ENCODE data around the gene UGT1A3. TPM values are rescaled to one million over a fixed set of nuclear protein-coding genes. Genes with fewer than 3 reads are reported as not detected.

Gene UGT1A3
- not detected in 2 replicates for total RNA-seq (2014; rRNA removed; shearing (Covaris generic); ENCODE audit: low replicate concordance)

- no peaks in the 10 kb centered on the region for H3K27me3 ChIP-seq
- no peak for DNase-seq
- H3K36me3 ChIP-seq = no peaks in the 10 kb centered on the region
- H3K4me3 ChIP-seq = no peak within 1 kb of the TSS
- H3K9me3 ChIP-seq = no peaks in the 10 kb centered on the region
Measured at GRCh38 chr2:233728723-233729301, at the start of gene UGT1A3. Gene UGT1A3 (plus strand): TSS chr2:233729042. CDS start chr2:233729127, 85 bp downstream.

GRCh38 chr2:233679196-233679595, 49.6 kb upstream of the UGT1A3 start:
- H3K36me3 ChIP-seq = no peaks in the 10 kb centered on the region
- no peak overlapping the region for H3K4me3 ChIP-seq
- no peaks in the 10 kb centered on the region for H3K27me3 ChIP-seq
- H3K9me3 ChIP-seq = no peaks in the 10 kb centered on the region
- DNase-seq = no peak

GRCh38 chr2:233680361-233681045, 48.3 kb upstream of the UGT1A3 start:
- Histone ChIP-seq H3K27me3 (no peaks in the 10 kb centered on the region), H3K4me3 (no peak overlapping the region), H3K36me3 (no peaks in the 10 kb centered on the region), H3K9me3 (no peaks in the 10 kb centered on the region)
- no peak for DNase-seq

- H3K27me3 ChIP-seq = no peaks in the 10 kb centered on the region
- H3K9me3 ChIP-seq = no peaks in the 10 kb centered on the region
- no peaks in the 10 kb centered on the region for H3K36me3 ChIP-seq
- H3K4me3 ChIP-seq = no peak within 1 kb of the TSS
- DNase-seq = no peak
Measured at GRCh38 chr2:233681521-233682099, 47.2 kb upstream of the UGT1A3 start, which contains the start of gene UGT1A7. Gene UGT1A7 (plus strand): TSS chr2:233681901. CDS start chr2:233681938, 37 bp downstream.

GRCh38 chr2:233684640-233685039, 44.2 kb upstream of the UGT1A3 start:
- H3K27me3 ChIP-seq = no peaks in the 10 kb centered on the region; the same call in 1 of the 2 replicates
- no peaks in the 10 kb centered on the region for H3K36me3 ChIP-seq
- 0 out of 2 replicates have a peak, but pooled peaks cover 2% of the 10 kb centered on the region for H3K9me3 ChIP-seq
- H3K4me3 ChIP-seq = no peak overlapping the region
- no peak for DNase-seq

GRCh38 chr2:233686928-233687327, 41.9 kb upstream of the UGT1A3 start:
- Histone ChIP-seq H3K36me3 (no peaks in the 10 kb centered on the region), H3K4me3 (no peak overlapping the region), H3K9me3 (0 out of 2 replicates have a peak, but pooled peaks cover 2% of the 10 kb centered on the region), H3K27me3 (no peaks in the 10 kb centered on the region; the same call in 1 of the 2 replicates)
- no peak for DNase-seq

- H3K4me3 ChIP-seq = no peak overlapping the region
- no peak for DNase-seq
- H3K9me3 ChIP-seq = 0 out of 2 replicates have a peak, but pooled peaks cover 2% of the 10 kb centered on the region
- no peaks in the 10 kb centered on the region; the same call in 1 of the 2 replicates for H3K27me3 ChIP-seq
- H3K36me3 ChIP-seq = no peaks in the 10 kb centered on the region
Measured at GRCh38 chr2:233688341-233688740, 40.5 kb upstream of the UGT1A3 start.

GRCh38 chr2:233689031-233689430, 39.8 kb upstream of the UGT1A3 start:
- 0 out of 2 replicates have a peak, but pooled peaks cover 2% of the 10 kb centered on the region for H3K9me3 ChIP-seq
- H3K27me3 ChIP-seq = no peaks in the 10 kb centered on the region; the same call in 1 of the 2 replicates
- no peak for DNase-seq
- H3K36me3 ChIP-seq = no peaks in the 10 kb centered on the region
- H3K4me3 ChIP-seq = no peak overlapping the region

- Histone ChIP-seq H3K4me3 (no peak overlapping the region), H3K27me3 (no peaks in the 10 kb centered on the region; the same call in 1 of the 2 replicates), H3K9me3 (0 out of 2 replicates have a peak, but pooled peaks cover 2% of the 10 kb centered on the region), H3K36me3 (no peaks in the 10 kb centered on the region)
- DNase-seq = no peak
Measured at GRCh38 chr2:233689501-233689900, 39.3 kb upstream of the UGT1A3 start.

GRCh38 chr2:233690444-233690843, 38.4 kb upstream of the UGT1A3 start:
- H3K4me3 ChIP-seq = no peak overlapping the region
- H3K27me3 ChIP-seq = no peaks in the 10 kb centered on the region; the same call in 1 of the 2 replicates
- no peak for DNase-seq
- 0 out of 2 replicates have a peak, but pooled peaks cover 2% of the 10 kb centered on the region for H3K9me3 ChIP-seq
- no peaks in the 10 kb centered on the region for H3K36me3 ChIP-seq

- Histone ChIP-seq H3K4me3 (no peak overlapping the region), H3K9me3 (0 out of 2 replicates have a peak, but pooled peaks cover 2% of the 10 kb centered on the region), H3K36me3 (no peaks in the 10 kb centered on the region), H3K27me3 (no peaks in the 10 kb centered on the region; the same call in 1 of the 2 replicates)
- DNase-seq = no peak
Measured at GRCh38 chr2:233691443-233692433, 37.1 kb upstream of the UGT1A3 start.

GRCh38 chr2:233692648-233693047, 36.2 kb upstream of the UGT1A3 start, which contains the start of gene UGT1A6:
Gene UGT1A6 (plus strand): TSS chr2:233692890. CDS start chr2:233693005, 115 bp downstream.
- Histone ChIP-seq H3K9me3 (no peaks in the 10 kb centered on the region), H3K4me3 (no peak within 1 kb of the TSS), H3K27me3 (no peaks in the 10 kb centered on the region; the same call in 1 of the 2 replicates), H3K36me3 (no peaks in the 10 kb centered on the region)
- DNase-seq = no peak

GRCh38 chr2:233693963-233694362, 34.9 kb upstream of the UGT1A3 start:
- Histone ChIP-seq H3K36me3 (no peaks in the 10 kb centered on the region), H3K27me3 (no peaks in the 10 kb centered on the region), H3K9me3 (no peaks in the 10 kb centered on the region), H3K4me3 (no peak overlapping the region)
- no peak for DNase-seq

- no peaks in the 10 kb centered on the region; the same call in 1 of the 2 replicates for H3K36me3 ChIP-seq
- no peak overlapping the region for H3K4me3 ChIP-seq
- no peak for DNase-seq
- no peaks in the 10 kb centered on the region for H3K27me3 ChIP-seq
- H3K9me3 ChIP-seq = peaks cover 2% of the 10 kb centered on the region; the same call in 1 of the 2 replicates
Measured at GRCh38 chr2:233698740-233699139, 30.1 kb upstream of the UGT1A3 start.

- no peak for DNase-seq
- H3K27me3 ChIP-seq = no peaks in the 10 kb centered on the region
- no peak overlapping the region for H3K4me3 ChIP-seq
- H3K9me3 ChIP-seq = peaks cover 2% of the 10 kb centered on the region; the same call in 1 of the 2 replicates
- H3K36me3 ChIP-seq = no peaks in the 10 kb centered on the region; the same call in 1 of the 2 replicates
Measured at GRCh38 chr2:233699424-233700027, 29.3 kb upstream of the UGT1A3 start.
